ENCODE data around the gene METAP1. TPM values are rescaled to one million over a fixed set of nuclear protein-coding genes. Genes with fewer than 3 reads are reported as not detected.

METAP1 gene
- total and polyA plus RNA-seq, 3 donors from 2014 or later = 80.5 to 117 (median 107) TPM

DNA sequence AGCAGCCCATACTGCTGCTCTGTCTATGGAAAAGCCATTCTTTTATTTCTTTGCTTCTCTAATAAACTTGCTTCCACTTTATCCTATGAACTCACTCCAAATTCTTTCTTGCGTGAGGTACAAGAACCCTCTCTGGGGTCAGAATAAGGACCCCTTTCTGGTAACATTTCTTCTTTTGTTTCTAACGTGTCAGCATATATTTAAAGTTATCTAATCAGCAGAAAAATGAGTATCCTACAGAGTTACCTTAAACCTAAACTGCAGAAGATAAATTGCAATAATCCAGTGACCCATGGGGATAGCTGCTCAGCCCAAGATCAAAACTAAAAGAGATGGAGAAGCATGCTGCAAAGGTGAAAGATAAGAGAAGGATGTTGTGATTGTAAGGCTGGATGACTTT lies 89.1 kb downstream of the METAP1 start:
- intact Hi-C loops (cut with DNase I; ENCODE audit: low total_unique reads) = no loop called here
- H3K9me3 ChIP-seq = no peaks in the 10 kb centered on the region
- H3K27ac ChIP-seq = no peak overlapping the region
- DNase-seq = no peak
- no peak overlapping the region for H3K4me3 ChIP-seq
- WGBS, 2 donors = 68 to 75% methylated on average over 2 of the region's 2 CpGs
- H3K4me1 ChIP-seq = peaks cover 23% of the 10 kb centered on the region
- no peaks in the 10 kb centered on the region for H3K36me3 ChIP-seq (ENCODE audit: low read depth, missing control alignments)
- TF ChIP-seq POLR2A (IDR thresholded peaks at IDR 0.05) = no peak
- TF ChIP-seq, protein P1, sequence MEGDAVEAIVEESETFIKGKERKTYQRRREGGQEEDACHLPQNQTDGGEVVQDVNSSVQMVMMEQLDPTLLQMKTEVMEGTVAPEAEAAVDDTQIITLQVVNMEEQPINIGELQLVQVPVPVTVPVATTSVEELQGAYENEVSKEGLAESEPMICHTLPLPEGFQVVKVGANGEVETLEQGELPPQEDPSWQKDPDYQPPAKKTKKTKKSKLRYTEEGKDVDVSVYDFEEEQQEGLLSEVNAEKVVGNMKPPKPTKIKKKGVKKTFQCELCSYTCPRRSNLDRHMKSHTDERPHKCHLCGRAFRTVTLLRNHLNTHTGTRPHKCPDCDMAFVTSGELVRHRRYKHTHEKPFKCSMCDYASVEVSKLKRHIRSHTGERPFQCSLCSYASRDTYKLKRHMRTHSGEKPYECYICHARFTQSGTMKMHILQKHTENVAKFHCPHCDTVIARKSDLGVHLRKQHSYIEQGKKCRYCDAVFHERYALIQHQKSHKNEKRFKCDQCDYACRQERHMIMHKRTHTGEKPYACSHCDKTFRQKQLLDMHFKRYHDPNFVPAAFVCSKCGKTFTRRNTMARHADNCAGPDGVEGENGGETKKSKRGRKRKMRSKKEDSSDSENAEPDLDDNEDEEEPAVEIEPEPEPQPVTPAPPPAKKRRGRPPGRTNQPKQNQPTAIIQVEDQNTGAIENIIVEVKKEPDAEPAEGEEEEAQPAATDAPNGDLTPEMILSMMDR (IDR thresholded peaks at IDR 0.05) = no peak
- H3K27me3 ChIP-seq = no peaks in the 10 kb centered on the region

GRCh38 chr4:99088023-99088449 lies 92.5 kb downstream of the METAP1 start:
- no peak for TF ChIP-seq POLR2A (IDR thresholded peaks at IDR 0.05)
- TF ChIP-seq, protein P1 (IDR thresholded peaks at IDR 0.05) = no peak
- Histone ChIP-seq H3K27ac (peak overlapping the region; percentile 92 to 93), H3K9me3 (no peaks in the 10 kb centered on the region), H3K36me3 (ENCODE audit: low read depth, missing control alignments) (no peaks in the 10 kb centered on the region), H3K27me3 (no peaks in the 10 kb centered on the region), H3K4me1 (peaks cover 12% of the 10 kb centered on the region), H3K4me3 (peak overlapping the region; percentile 76 to 93)
- 1 to 3% methylated on average over 15 of the region's 15 CpGs for WGBS, 2 donors
- intact Hi-C loops (cut with DNase I; ENCODE audit: low total_unique reads) = no loop called here
- peak; percentile 87 for DNase-seq

DNA sequence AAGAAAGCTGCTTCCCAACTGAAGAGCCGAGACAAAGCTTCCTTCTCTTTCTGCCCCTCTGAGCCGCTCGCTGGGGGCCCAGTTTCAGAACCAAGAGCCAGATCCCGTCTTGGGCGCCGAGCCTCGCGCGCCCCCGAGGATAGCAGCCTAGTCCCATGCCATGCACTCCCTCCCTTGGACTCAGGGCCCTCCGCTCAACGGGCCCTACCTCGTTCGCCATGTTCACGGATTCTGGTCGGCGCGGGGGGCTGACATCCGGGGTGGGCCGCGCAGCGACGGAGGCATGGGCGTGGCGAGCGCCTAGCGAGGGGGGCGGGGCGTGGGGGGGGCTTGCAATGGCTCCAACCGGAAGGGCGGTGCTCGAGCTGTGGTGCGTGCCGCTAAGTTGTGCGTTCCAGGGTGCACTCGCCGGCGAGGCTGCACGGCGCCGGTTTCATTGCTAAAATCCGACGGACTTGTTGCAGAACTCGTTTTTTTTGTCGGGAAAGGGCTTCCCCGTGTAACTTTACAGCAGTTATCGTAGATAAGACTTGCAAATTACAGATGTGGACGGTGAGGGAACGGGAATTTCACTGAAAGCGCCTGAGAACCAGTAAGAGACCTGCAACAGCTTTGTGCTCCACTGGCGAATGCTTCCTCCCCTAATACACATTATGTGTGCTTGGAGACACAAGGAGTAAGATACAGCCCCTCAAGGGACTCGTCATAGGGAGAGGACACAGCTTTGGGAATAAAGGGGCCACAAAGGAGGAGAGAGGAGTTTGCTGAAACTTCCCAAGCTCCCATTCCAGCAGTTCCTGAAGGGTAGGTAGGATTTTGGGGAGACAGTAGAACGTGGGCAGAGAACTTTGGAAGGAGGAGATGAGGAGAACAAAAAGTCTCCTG lies 93.2 kb downstream of the METAP1 start, which contains the start of gene ADH5:
TSS of gene ADH5 (minus strand) at position 308 of the 885 bp plus-strand sequence. CDS start at position 220, 88 bp downstream.
- DNase-seq = peak; percentile 96
- TF ChIP-seq, protein P1 (IDR thresholded peaks at IDR 0.05) = no peak
- TF ChIP-seq POLR2A (IDR thresholded peaks at IDR 0.05) = peak; percentile 41
- H3K4me3 ChIP-seq = peak within 1 kb of the TSS; percentile 76 to 93
- H3K4me1 ChIP-seq = peaks cover 12% of the 10 kb centered on the region
- no peaks in the 10 kb centered on the region for H3K36me3 ChIP-seq (ENCODE audit: low read depth, missing control alignments)
- intact Hi-C loops (cut with DNase I; ENCODE audit: low total_unique reads) = no loop called here
- H3K27ac ChIP-seq = peak within 1 kb of the TSS; percentile 92 to 93
- H3K27me3 ChIP-seq = no peaks in the 10 kb centered on the region
- WGBS, 2 donors = 0 to 1% methylated on average over 31 to 43 of the region's 53 CpGs
- no peaks in the 10 kb centered on the region for H3K9me3 ChIP-seq

DNA sequence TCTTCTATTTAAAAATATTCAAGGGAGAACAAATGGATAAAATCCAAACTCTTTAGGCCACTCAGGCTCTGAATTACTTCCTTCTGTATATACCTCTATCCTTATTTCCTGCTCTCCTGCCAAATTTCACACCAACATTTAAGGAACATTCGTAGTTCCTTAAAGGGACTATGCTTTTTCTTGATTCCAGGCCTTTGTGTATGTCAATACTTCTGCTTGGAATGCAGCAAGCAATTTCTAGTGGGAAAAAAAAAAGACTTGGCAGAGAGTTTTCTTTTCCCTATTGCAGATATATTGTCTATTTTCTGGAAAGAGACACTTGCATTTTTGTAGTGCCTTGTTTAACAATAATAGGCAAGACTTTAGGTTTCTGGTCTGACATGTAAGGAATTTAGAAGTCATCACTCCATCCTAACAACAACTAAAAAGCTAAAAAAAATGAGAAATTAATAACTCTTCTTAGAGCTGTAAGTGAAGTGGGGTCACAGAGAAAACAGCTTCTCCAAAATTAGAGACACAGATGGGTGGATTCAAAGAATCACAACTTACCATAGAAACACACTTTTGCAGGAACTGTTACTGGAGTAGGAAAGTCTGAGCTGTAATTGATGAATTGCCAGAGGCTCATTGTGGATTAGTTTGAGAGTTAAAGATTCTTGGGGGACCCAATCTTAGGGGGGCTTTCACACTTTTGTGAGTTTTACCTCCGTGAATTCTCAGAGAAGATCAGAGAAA lies 95.1 kb downstream of the METAP1 start:
- H3K27ac ChIP-seq = peak overlapping the region in 1 of 2 donors; percentile 64
- WGBS, 2 donors = 52 to 61% methylated on average over 2 of the region's 2 CpGs
- TF ChIP-seq, protein P1 (IDR thresholded peaks at IDR 0.05) = no peak
- no peak for TF ChIP-seq POLR2A (IDR thresholded peaks at IDR 0.05)
- no peaks in the 10 kb centered on the region for H3K9me3 ChIP-seq
- H3K4me1 ChIP-seq = peaks cover 12% of the 10 kb centered on the region
- H3K27me3 ChIP-seq = no peaks in the 10 kb centered on the region
- intact Hi-C loops (cut with DNase I; ENCODE audit: low total_unique reads) = no loop called here
- no peak overlapping the region for H3K4me3 ChIP-seq
- no peaks in the 10 kb centered on the region for H3K36me3 ChIP-seq (ENCODE audit: low read depth, missing control alignments)
- DNase-seq = no peak
